GM12878 (cell line): ENCODE data around the gene SECTM1. TPM values are rescaled to one million over a fixed set of nuclear protein-coding genes. Genes with fewer than 3 reads are reported as not detected.

Experiments
- ATAC-seq: fragments of 200-7000 bp; cut with Tn5 transposase; 3 replicates; pipeline ENCODE4 v1.9.1; 2020; ENCODE audit warnings: mild to moderate bottlenecking, moderate library complexity
- BruUV-seq: library from RNA; stranded (reverse); fragments of 400-500 nt; replicated peaks from 2 replicates; lab custom pipeline; 2021; lab: Mats Ljungman, UMichigan
- CTCF ChIA-PET: fragments of 300-600 bp; sonication (Branson Sonifier 250); formaldehyde crosslinking; extraction: SDS; loops from one replicate; lab custom pipeline; 2021; ENCODE audit warnings: inconsistent platforms; lab: Yijun Ruan, JAX
- POLR2A ChIA-PET: fragments of 350-600 bp; formaldehyde crosslinking; extraction: SDS; loops from one replicate; lab custom pipeline; 2021; ENCODE audit warnings: inconsistent platforms; lab: Charles Lee
- RAD21 ChIA-PET: fragments of 300-600 bp; sonication (Branson Sonifier 250); formaldehyde crosslinking; loops from one replicate; lab custom pipeline; 2023; ENCODE audit warnings: antibody characterized with exemption; ENCODE audit not compliant: unreplicated experiment; lab: Charles Lee
- SMC1A ChIA-PET: fragments of 300-600 bp; sonication (Branson Sonifier 250); formaldehyde crosslinking; loops from one replicate; lab custom pipeline; 2023; ENCODE audit not compliant: unreplicated experiment, uncharacterized antibody; lab: Charles Lee
- DNase-seq: peaks from one replicate; pipeline ENCODE4 v3.0.0-alpha.2; 2011; ENCODE audit warnings: low read depth, low spot score
- FAIRE-seq: peaks from 3 replicates; lab custom pipeline; 2011; peaks lifted over from hg19 to GRCh38; lab: Jason Lieb, UNC
- H2AFZ ChIP-seq: 2 replicates; pipeline ENCODE4 v1.6.0; 2011; ENCODE audit warnings: low read depth, low read length, control low read depth; ENCODE audit not compliant: control insufficient read depth
- H3K27ac ChIP-seq: 2 replicates; pipeline ENCODE4 v1.5.1; 2011; ENCODE audit warnings: control low read depth; ENCODE audit not compliant: control insufficient read depth, insufficient read depth
- H3K27me3 ChIP-seq, 2 experiments: replicated peaks in 1 of 2; 2 replicates each; pipeline versions ENCODE4 v1.6.0 to v1.6.1; 2011; ENCODE audit warnings: low read length in 1 of 2; ENCODE audit not compliant: control insufficient read depth in 2 of 2, insufficient read depth in 2 of 2
- H3K36me3 ChIP-seq, 2 experiments: 2 replicates each; pipeline ENCODE4 v1.5.1; 2011; ENCODE audit warnings: low read length in 1 of 2; ENCODE audit not compliant: control insufficient read depth in 2 of 2, insufficient read depth in 2 of 2
- H3K4me1 ChIP-seq: 2 replicates; pipeline ENCODE4 v1.6.1; 2011; ENCODE audit warnings: mild to moderate bottlenecking, low read length, moderate library complexity, mixed read lengths; ENCODE audit not compliant: control insufficient read depth, insufficient read depth
- H3K4me2 ChIP-seq: 2 replicates; pipeline ENCODE4 v1.6.0; 2011; ENCODE audit warnings: control low read depth; ENCODE audit not compliant: control insufficient read depth, insufficient read depth
- H3K4me3 ChIP-seq: fragments of 200-600 bp; sonication (generic); 2 replicates; pipeline ENCODE4 v1.5.1; 2016
- H3K79me2 ChIP-seq: 2 replicates; pipeline ENCODE4 v1.6.0; 2011; ENCODE audit warnings: low read length; ENCODE audit not compliant: control insufficient read depth, insufficient read depth
- H3K9ac ChIP-seq: 2 replicates; pipeline ENCODE4 v1.8.0; 2011; ENCODE audit warnings: low read length, control low read depth, mixed read lengths; ENCODE audit not compliant: control insufficient read depth, insufficient read depth
- H3K9me3 ChIP-seq: replicated peaks from 3 replicates; pipeline ENCODE4 v1.5.1; 2011; ENCODE audit warnings: mild to moderate bottlenecking, low read length; ENCODE audit not compliant: control insufficient read depth, insufficient read depth
- H4K20me1 ChIP-seq: 2 replicates; pipeline ENCODE4 v1.6.0; 2011; ENCODE audit not compliant: control insufficient read depth, insufficient read depth
- BHLHE40 ChIP-seq, 2 experiments: fragments of 450-650 bp in 1 of 2; IDR thresholded peaks; 2 replicates each; pipeline ENCODE4 v1.6.1; 2011 to 2017; ENCODE audit warnings: low read depth in 2 of 2, borderline replicate concordance in 1 of 2, improper control_type of control experiment in 1 of 2, low read length in 1 of 2, mild to moderate bottlenecking in 1 of 2
- E2F8 ChIP-seq: fragments of 450-650 bp; IDR thresholded peaks from 2 replicates; pipeline ENCODE4 v1.6.1; 2018; ENCODE audit warnings: mild to moderate bottlenecking, low read depth, moderate library complexity; ENCODE audit not compliant: partially characterized antibody
- JUND ChIP-seq: IDR thresholded peaks from 2 replicates; pipeline ENCODE4 v1.6.1; 2012; ENCODE audit warnings: low read depth, mild to moderate bottlenecking, low read length, improper control_type of control experiment, moderate library complexity
- NR2C1 ChIP-seq: fragments of 450-650 bp; IDR thresholded peaks from 2 replicates; pipeline ENCODE4 v1.6.1; 2017; ENCODE audit warnings: antibody characterized with exemption, mild to moderate bottlenecking, moderate library complexity
- TCF7 ChIP-seq: IDR thresholded peaks from 2 replicates; pipeline ENCODE4 v1.6.1; 2014; ENCODE audit warnings: antibody characterized with exemption, borderline replicate concordance
- ZNF384 ChIP-seq: IDR thresholded peaks from 2 replicates; pipeline ENCODE4 v1.6.1; 2012; ENCODE audit warnings: low read depth, mild to moderate bottlenecking, low read length, improper control_type of control experiment, borderline replicate concordance
- WGBS: methylation state at CpG from one replicate; pipeline ENCODE4 v1.1.6; 2016; ENCODE audit warnings: low lambda C conversion rate; ENCODE audit not compliant: insufficient replicate concordance, insufficient coverage; ENCODE audit errors: missing lambda C conversion rate; 5-methylcytosine and 5-hydroxymethylcytosine counted together
- in situ Hi-C: fragments of 300-500 bp; cut with MboI; formaldehyde crosslinking; loops from 9 replicates; pipeline ENCODE4 v1.14.3; 2018; ENCODE audit warnings: mixed read lengths
- intact Hi-C: fragments of 100-400 bp; cut with micrococcal nuclease; formaldehyde crosslinking; loops from one replicate; pipeline ENCODE4 v1.14.2; 2022; ENCODE audit not compliant: unreplicated experiment
- polyA plus RNA-seq, 11 experiments: library from polyadenylated mRNA; depleted of rRNA in 4 of 11; unstranded in 6 of 11; stranded (reverse) in 5 of 11; fragments of >200 nt; fragmentation: Nextera tagmentation in 4 of 11; fragmentation: Illumina TruSeq in 1 of 11; extraction: Ambion mirVana in 4 of 11; extraction: Trizol in 1 of 11; gene quantifications; 1 replicate in 1 of 11; 2 replicates in 10 of 11; pipeline versions ENCODE4 v1.2.1 to v1.2.3, GENCODE V29; 2011 to 2016; ENCODE audit warnings: inconsistent platforms in 2 of 11, missing spikeins in 2 of 11, low read depth in 1 of 11
- total RNA-seq, 4 experiments: library from RNA; depleted of rRNA in 3 of 4; stranded (reverse); fragments of >200 nt in 3 of 4; fragmentation: Illumina TruSeq in 1 of 4; extraction: Trizol in 1 of 4; gene quantifications; 2 replicates each; pipeline versions ENCODE4 v1.2.1 to v1.2.3, GENCODE V29; 2013 to 2021

The SECTM1 gene
- total and polyA plus RNA-seq, 10 of the 15 experiments (the other 5 are each of a cell fraction or from before 2014, with no cell fraction given), result 0.10 to 0.13 (median 0.12) TPM; not detected in 7

- intact Hi-C loops, result no loop called here
- no peak overlapping the region for H2AFZ ChIP-seq
- H3K27ac ChIP-seq, result no peak overlapping the region
- no peaks in the 10 kb centered on the region for H4K20me1 ChIP-seq
- 44% methylated on average over 9 of the region's 10 CpGs for WGBS
- no peak overlapping the region for H3K4me2 ChIP-seq
- ChIA-PET RAD21 (interaction anchor here (0.9 kb wide), 1 partner anchor 13 kb away, joined by 3 read pairs; no protein-coding TSS in a partner anchor), CTCF (interaction anchor here (2.8 kb wide), 1 partner anchor 10 kb away, joined by 10 read pairs; no protein-coding TSS in a partner anchor), SMC1A (no interaction called here), POLR2A (no interaction called here)
- no peaks in the 10 kb centered on the region for H3K36me3 ChIP-seq
- in situ Hi-C loops, result no loop called here
- TF ChIP-seq TCF7, result no peak
- no peak for TF ChIP-seq NR2C1
- TF ChIP-seq E2F8, result no peak
- no peak for TF ChIP-seq ZNF384
- no peak for TF ChIP-seq JUND
- TF ChIP-seq BHLHE40 (IDR thresholded peaks at IDR 0.05; ENCODE audit: borderline replicate concordance in 1 of 2, low read depth in 2 of 2, low read length in 1 of 2), result no peak
- H3K79me2 ChIP-seq, result no peaks in the 10 kb centered on the region
- no peak overlapping the region for H3K9ac ChIP-seq
- no peaks in the 10 kb centered on the region for H3K27me3 ChIP-seq
- no peaks in the 10 kb centered on the region for H3K9me3 ChIP-seq
- DNase-seq (no peak), ATAC-seq (no peak), FAIRE-seq (no peak)
- no peak overlapping the region for H3K4me3 ChIP-seq
- no TSS peak for BruUV-seq
- H3K4me1 ChIP-seq, result peaks cover 3% of the 10 kb centered on the region
Measured at GRCh38 chr17:82339634-82340580, 6.3 kb upstream of the SECTM1 start.
